Central memory CD8-positive, alpha-beta T cell (primary cell): ENCODE results near the gene GLRA3.
"Not testable (repeated sequence)": the region's sequence is repeated elsewhere in the genome, so short reads cannot be mapped to it uniquely, and the experiment has no call there.

ENCODE experiments used
- ATAC-seq: fragments of 150-1000 bp; cut with Tn5 transposase; replicated peaks from 2 replicates; pipeline ENCODE4 v1.10.0; 2022; ENCODE audit warnings: mild to moderate bottlenecking, moderate FRiP score, moderate number of reproducible peaks; ENCODE audit not compliant: poor library complexity, severe bottlenecking; ENCODE audit errors: extremely low read depth
- DNase-seq, 2 donors: peaks; one replicate each; pipeline ENCODE4 v3.0.0; 2021; ENCODE audit warnings: low spot score in 2 of 2
- H3K27ac Mint-ChIP-seq: one replicate; pipeline ENCODE4 v1.8.0; 2022; ENCODE audit warnings: low read depth, mild to moderate bottlenecking, moderate library complexity, mixed read lengths
- H3K27me3 Mint-ChIP-seq: one replicate; pipeline ENCODE4 v1.8.0; 2022; ENCODE audit warnings: mixed read lengths
- H3K36me3 Mint-ChIP-seq: one replicate; pipeline ENCODE4 v1.8.0; 2022; ENCODE audit warnings: mild to moderate bottlenecking, moderate library complexity, mixed read lengths; ENCODE audit not compliant: insufficient read depth
- H3K4me1 Mint-ChIP-seq: one replicate; pipeline ENCODE4 v1.8.0; 2022; ENCODE audit warnings: mixed read lengths
- H3K4me3 Mint-ChIP-seq: one replicate; pipeline ENCODE4 v1.8.0; 2022; ENCODE audit warnings: mild to moderate bottlenecking, moderate library complexity, mixed read lengths
- H3K9me3 Mint-ChIP-seq: one replicate; pipeline ENCODE4 v1.8.0; 2022; ENCODE audit warnings: mixed read lengths

Gene GLRA3

DNA sequence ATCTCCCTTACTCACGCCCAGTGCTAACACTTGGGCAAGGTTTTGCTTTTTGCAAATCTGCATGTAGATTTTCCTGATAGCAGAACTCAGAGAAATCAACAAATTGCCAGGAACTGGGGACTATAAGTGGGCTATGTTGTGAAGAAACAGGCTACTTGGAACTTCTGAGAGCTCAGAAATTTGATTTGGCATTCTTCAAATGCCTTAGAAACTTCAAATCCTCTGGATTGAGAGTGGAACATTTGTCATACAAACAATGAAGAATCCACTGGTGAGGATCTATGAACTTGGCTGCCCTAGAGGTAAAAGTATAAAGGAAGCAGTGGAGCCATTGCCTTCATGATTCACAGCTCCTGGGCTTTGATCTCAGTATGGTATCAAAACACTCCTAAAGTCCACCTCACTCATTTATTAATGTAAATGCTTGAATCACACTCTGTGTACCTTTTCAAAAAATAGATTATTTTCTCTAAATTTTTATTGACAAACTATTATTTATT, 126.0 kb downstream of the GLRA3 start:
- Mint-ChIP-seq H3K4me3 (no peak overlapping the region), H3K27ac (no peak overlapping the region), H3K4me1 (no peaks in the 10 kb centered on the region), H3K36me3 (no peaks in the 10 kb centered on the region), H3K9me3 (peaks cover 13% of the 10 kb centered on the region), H3K27me3 (no peaks in the 10 kb centered on the region)
- DNase-seq (no peak), ATAC-seq (no peak)

GRCh38 chr4:174699654-174700053, 129.4 kb downstream of the GLRA3 start:
- Mint-ChIP-seq H3K27ac (no peak overlapping the region), H3K4me1 (no peaks in the 10 kb centered on the region), H3K27me3 (no peaks in the 10 kb centered on the region), H3K36me3 (no peaks in the 10 kb centered on the region), H3K9me3 (peaks cover 7% of the 10 kb centered on the region), H3K4me3 (no peak overlapping the region)
- DNase-seq, result no peak
- no peak for ATAC-seq

GRCh38 chr4:174697896-174698295, 131.2 kb downstream of the GLRA3 start:
- Mint-ChIP-seq H3K36me3 (no peaks in the 10 kb centered on the region), H3K27ac (no peak overlapping the region), H3K27me3 (no peaks in the 10 kb centered on the region), H3K9me3 (peaks cover 13% of the 10 kb centered on the region), H3K4me1 (no peaks in the 10 kb centered on the region), H3K4me3 (no peak overlapping the region)
- no peak for ATAC-seq
- no peak for DNase-seq

DNA sequence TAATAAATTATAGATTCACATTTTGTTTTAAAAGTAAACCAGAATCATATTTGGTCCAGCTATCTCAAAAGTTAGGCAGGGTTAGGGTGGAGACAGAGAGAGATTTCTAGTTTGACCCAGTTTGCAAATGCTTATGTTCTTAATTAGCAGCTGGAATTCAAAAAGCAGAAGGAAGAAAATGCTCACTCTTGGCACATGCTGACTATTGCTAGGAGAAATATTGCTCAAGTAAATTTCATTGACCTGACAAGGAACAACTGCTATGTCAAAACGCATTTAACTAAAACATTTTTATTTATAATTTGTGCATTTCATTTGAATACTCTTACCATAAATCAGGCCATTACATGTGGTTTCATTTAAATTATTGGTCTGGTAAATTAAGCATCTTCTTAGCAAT, 131.8 kb downstream of the GLRA3 start:
- Mint-ChIP-seq H3K36me3 (no peaks in the 10 kb centered on the region), H3K4me1 (no peaks in the 10 kb centered on the region), H3K27me3 (no peaks in the 10 kb centered on the region), H3K4me3 (no peak overlapping the region), H3K27ac (no peak overlapping the region), H3K9me3 (peaks cover 13% of the 10 kb centered on the region)
- DNase-seq (no peak), ATAC-seq (no peak)

- H3K27ac Mint-ChIP-seq, result no peak overlapping the region
- no peak overlapping the region for H3K4me3 Mint-ChIP-seq
- H3K9me3 Mint-ChIP-seq, result peaks cover 11% of the 10 kb centered on the region
- ATAC-seq (no peak), DNase-seq (no peak)
- no peaks in the 10 kb centered on the region for H3K27me3 Mint-ChIP-seq
- no peaks in the 10 kb centered on the region for H3K36me3 Mint-ChIP-seq
- no peaks in the 10 kb centered on the region for H3K4me1 Mint-ChIP-seq
Measured at GRCh38 chr4:174696657-174697056, 132.4 kb downstream of the GLRA3 start.

- H3K9me3 Mint-ChIP-seq, result peaks cover 12% of the 10 kb centered on the region
- not testable (repeated sequence) for H3K4me1 Mint-ChIP-seq, H3K27me3 Mint-ChIP-seq, DNase-seq, H3K27ac Mint-ChIP-seq, H3K36me3 Mint-ChIP-seq, ATAC-seq, H3K4me3 Mint-ChIP-seq
Measured at GRCh38 chr4:174691876-174692275, 137.2 kb downstream of the GLRA3 start.

DNA sequence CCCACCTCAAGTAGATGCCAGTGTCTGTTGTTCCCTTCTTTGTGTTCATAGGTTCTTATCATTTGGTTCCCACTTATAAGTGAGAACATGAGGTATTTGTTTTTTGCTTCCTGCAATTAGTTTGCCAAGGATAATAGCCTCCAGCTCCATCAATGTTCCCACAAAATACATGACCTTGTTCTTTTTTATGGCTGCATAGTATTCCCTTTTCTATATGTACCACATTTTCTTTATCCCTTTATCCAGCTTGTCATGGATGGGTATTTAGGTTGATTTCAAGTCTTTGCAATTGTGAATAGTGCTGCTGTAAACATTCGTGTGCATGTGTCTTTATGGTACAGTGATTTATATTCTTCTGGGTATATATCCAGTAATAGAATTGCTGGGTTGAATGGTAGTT, 138.4 kb downstream of the GLRA3 start:
- no peak for DNase-seq
- no peaks in the 10 kb centered on the region for H3K36me3 Mint-ChIP-seq

DNA sequence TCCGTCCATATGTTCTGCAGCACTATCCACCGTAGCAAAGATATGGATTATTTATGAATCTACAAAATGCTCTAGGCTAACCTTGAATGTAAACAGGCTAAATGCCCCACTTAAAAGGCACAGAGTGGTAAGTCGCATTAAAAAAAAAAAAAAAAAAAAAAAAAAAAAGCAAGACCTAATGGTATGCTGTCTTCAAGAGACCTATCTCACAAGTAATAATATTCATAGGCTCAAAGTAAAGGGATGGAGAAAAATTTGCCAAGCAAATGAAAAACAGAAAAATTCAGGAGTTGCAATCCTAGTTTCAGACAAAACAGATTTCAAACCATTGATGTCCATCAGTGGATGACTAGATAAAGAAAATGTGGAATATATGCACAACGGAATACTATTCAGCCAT, 139.4 kb downstream of the GLRA3 start:
- peaks cover 12% of the 10 kb centered on the region for H3K9me3 Mint-ChIP-seq
- no peak for ATAC-seq
- H3K27ac Mint-ChIP-seq, result no peak overlapping the region
- no peak for DNase-seq
- no peaks in the 10 kb centered on the region for H3K36me3 Mint-ChIP-seq
- H3K4me3 Mint-ChIP-seq, result no peak overlapping the region
- H3K4me1 Mint-ChIP-seq, result no peaks in the 10 kb centered on the region
- no peaks in the 10 kb centered on the region for H3K27me3 Mint-ChIP-seq

More for the DNA sequence above, 138.4 kb downstream of the GLRA3 start:
- Mint-ChIP-seq H3K9me3 (peaks cover 12% of the 10 kb centered on the region), H3K4me3 (no peak overlapping the region), H3K27me3 (no peaks in the 10 kb centered on the region), H3K27ac (no peak overlapping the region), H3K4me1 (no peaks in the 10 kb centered on the region)
- ATAC-seq, result no peak

DNA sequence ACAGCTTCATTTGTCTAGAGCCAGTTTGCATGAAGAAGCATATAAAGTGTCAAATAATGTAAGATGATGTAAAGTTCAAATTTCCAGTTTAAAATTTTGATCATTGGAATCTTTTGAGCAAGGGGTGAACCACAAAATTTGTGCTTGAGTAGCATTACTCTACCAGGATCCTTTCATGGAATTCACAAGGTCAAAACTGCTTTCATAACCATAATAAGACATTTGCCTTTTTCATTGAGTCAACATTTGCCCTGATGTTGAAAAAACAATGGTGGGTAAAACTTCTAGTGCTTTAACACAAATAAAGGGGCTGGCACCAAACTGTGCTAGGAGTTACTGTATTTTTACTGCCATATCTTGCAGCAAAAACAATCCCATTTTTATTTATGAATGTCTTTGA, 142.2 kb downstream of the GLRA3 start:
- Mint-ChIP-seq H3K4me3 (no peak overlapping the region), H3K36me3 (no peaks in the 10 kb centered on the region), H3K27ac (no peak overlapping the region), H3K4me1 (no peaks in the 10 kb centered on the region), H3K9me3 (peaks cover 6% of the 10 kb centered on the region), H3K27me3 (no peaks in the 10 kb centered on the region)
- DNase-seq, result no peak
- no peak for ATAC-seq

GRCh38 chr4:174681723-174682300, 147.2 kb downstream of the GLRA3 start:
- Mint-ChIP-seq H3K9me3 (peaks cover 13% of the 10 kb centered on the region), H3K27ac (no peak overlapping the region), H3K4me3 (no peak overlapping the region), H3K27me3 (no peaks in the 10 kb centered on the region), H3K4me1 (no peaks in the 10 kb centered on the region), H3K36me3 (no peaks in the 10 kb centered on the region)
- ATAC-seq (no peak), DNase-seq (no peak)

GRCh38 chr4:174674305-174674840, 154.7 kb downstream of the GLRA3 start:
- DNase-seq, result no peak
- Mint-ChIP-seq H3K9me3 (peaks cover 3% of the 10 kb centered on the region), H3K36me3 (no peaks in the 10 kb centered on the region)

GRCh38 chr4:174673865-174674264, 155.2 kb downstream of the GLRA3 start:
- Mint-ChIP-seq H3K27me3 (no peaks in the 10 kb centered on the region), H3K9me3 (no peaks in the 10 kb centered on the region), H3K4me1 (no peaks in the 10 kb centered on the region), H3K27ac (no peak overlapping the region), H3K36me3 (no peaks in the 10 kb centered on the region), H3K4me3 (no peak overlapping the region)
- ATAC-seq (no peak), DNase-seq (no peak)

More at GRCh38 chr4:174674305-174674840, 154.7 kb downstream of the GLRA3 start:
- Mint-ChIP-seq H3K4me1 (no peaks in the 10 kb centered on the region), H3K27ac (no peak overlapping the region), H3K27me3 (no peaks in the 10 kb centered on the region), H3K4me3 (no peak overlapping the region)
- ATAC-seq, result no peak

DNA sequence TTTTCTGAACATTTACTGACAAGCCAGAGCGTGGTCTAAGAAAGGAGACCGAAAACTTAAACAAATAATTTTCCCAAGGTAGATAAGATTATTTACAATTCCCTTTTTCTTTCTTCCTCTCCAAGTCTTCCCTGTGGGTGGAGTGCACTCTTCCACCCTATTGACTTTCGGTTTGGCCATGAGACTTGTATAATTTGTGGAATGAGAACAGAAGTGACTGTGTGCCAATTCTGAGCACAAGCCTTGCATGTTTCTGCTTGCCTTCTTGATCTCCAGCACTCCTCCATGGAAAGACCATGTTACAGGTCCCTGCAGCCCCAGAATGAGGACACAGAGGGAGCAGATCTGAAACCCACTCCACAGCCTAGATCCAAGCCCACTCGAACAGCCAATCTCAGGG, 156.8 kb downstream of the GLRA3 start:
- H3K4me3 Mint-ChIP-seq, result no peak overlapping the region

More for the DNA sequence above, 156.8 kb downstream of the GLRA3 start:
- no peaks in the 10 kb centered on the region for H3K4me1 Mint-ChIP-seq
- no peak overlapping the region for H3K27ac Mint-ChIP-seq
- ATAC-seq, result no peak
- no peak for DNase-seq
- no peaks in the 10 kb centered on the region for H3K9me3 Mint-ChIP-seq
- H3K36me3 Mint-ChIP-seq, result no peaks in the 10 kb centered on the region
- H3K27me3 Mint-ChIP-seq, result no peaks in the 10 kb centered on the region
